ENCODE results near the gene PCDHB6.
"Not testable (repeated sequence)": the region's sequence is repeated elsewhere in the genome, so short reads cannot be mapped to it uniquely, and the experiment has no call there.

The PCDHB6 gene

DNA sequence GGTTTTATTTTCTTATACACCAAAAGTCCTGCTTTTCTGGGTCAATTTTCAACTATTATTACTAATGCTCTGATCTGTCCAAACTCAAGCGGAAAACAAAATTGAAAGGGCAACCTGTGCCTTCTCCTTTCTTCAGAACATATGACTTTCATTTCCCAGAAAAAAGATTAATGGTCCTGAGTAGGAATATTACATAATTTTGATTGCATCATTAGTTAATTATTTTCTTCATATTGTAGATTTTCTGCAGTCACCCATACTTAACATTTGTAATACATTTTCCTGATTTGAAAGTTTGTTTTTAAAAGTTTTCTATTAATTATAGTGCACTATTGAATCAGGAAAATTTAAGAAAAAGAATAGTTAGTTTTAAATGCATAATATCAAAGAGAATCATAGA lies 26.1 kb downstream of the PCDHB6 start:
- Histone ChIP-seq H3K4me3 (ENCODE audit: low read depth, low read length) (no peak overlapping the region), H3K4me1 (ENCODE audit: control insufficient read depth, insufficient read depth, low read length) (no peaks in the 10 kb centered on the region), H3K27me3 (ENCODE audit: control insufficient read depth, insufficient read depth, low read length) (no peaks in the 10 kb centered on the region), H3K36me3 (ENCODE audit: control insufficient read depth, insufficient read depth, low read length) (no peaks in the 10 kb centered on the region), H3K9ac (ENCODE audit: low read depth, low read length) (no peak overlapping the region), H3K9me3 (ENCODE audit: control insufficient read depth, insufficient read depth, low read length) (peaks cover 7% of the 10 kb centered on the region)

- H3K4me1 ChIP-seq (ENCODE audit: control insufficient read depth, insufficient read depth, low read length); H3K9ac ChIP-seq (ENCODE audit: low read depth, low read length); H3K36me3 ChIP-seq (ENCODE audit: control insufficient read depth, insufficient read depth, low read length); H3K4me3 ChIP-seq (ENCODE audit: low read depth, low read length); H3K9me3 ChIP-seq (ENCODE audit: control insufficient read depth, insufficient read depth, low read length); H3K27me3 ChIP-seq (ENCODE audit: control insufficient read depth, insufficient read depth, low read length): not testable (repeated sequence)
These were observed 27.8 kb downstream of the PCDHB6 start, which contains the start of gene PCDHB8 for GRCh38 chr5:141177577-141178191. PCDHB8 (plus strand) TSS chr5:141177790; CDS start chr5:141178035, 245 bp downstream.

GRCh38 chr5:141179371-141179770 lies 29.5 kb downstream of the PCDHB6 start:
- H3K36me3 ChIP-seq (ENCODE audit: control insufficient read depth, insufficient read depth, low read length); H3K9ac ChIP-seq (ENCODE audit: low read depth, low read length); H3K4me1 ChIP-seq (ENCODE audit: control insufficient read depth, insufficient read depth, low read length); H3K9me3 ChIP-seq (ENCODE audit: control insufficient read depth, insufficient read depth, low read length); H3K27me3 ChIP-seq (ENCODE audit: control insufficient read depth, insufficient read depth, low read length); H3K4me3 ChIP-seq (ENCODE audit: low read depth, low read length): not testable (repeated sequence)

GRCh38 chr5:141179876-141180275 lies 30.0 kb downstream of the PCDHB6 start:
- not testable (repeated sequence) for H3K9ac ChIP-seq (ENCODE audit: low read depth, low read length); H3K9me3 ChIP-seq (ENCODE audit: control insufficient read depth, insufficient read depth, low read length); H3K27me3 ChIP-seq (ENCODE audit: control insufficient read depth, insufficient read depth, low read length); H3K36me3 ChIP-seq (ENCODE audit: control insufficient read depth, insufficient read depth, low read length); H3K4me1 ChIP-seq (ENCODE audit: control insufficient read depth, insufficient read depth, low read length); H3K4me3 ChIP-seq (ENCODE audit: low read depth, low read length)

DNA sequence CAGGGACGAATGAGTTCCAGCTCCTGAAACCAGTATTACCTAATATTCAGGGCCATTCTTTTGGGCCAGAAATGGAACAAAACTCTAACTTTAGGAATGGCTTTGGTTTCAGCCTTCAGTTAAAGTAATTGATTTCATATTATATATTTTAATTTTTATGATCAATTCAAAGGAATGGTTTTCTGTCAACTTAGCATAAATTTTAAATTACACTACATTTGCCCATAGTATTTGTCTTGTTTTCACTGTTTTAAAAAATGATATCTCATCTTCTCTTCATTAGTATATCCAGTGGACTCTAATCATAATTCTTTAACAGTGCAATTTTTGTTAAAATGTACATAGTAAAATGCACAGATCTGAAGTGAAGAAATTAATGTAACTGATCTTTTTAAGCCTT lies 30.5 kb downstream of the PCDHB6 start:
- peaks cover 6% of the 10 kb centered on the region for H3K9me3 ChIP-seq (ENCODE audit: control insufficient read depth, insufficient read depth, low read length)
- H3K36me3 ChIP-seq (ENCODE audit: control insufficient read depth, insufficient read depth, low read length) = no peaks in the 10 kb centered on the region
- H3K4me3 ChIP-seq (ENCODE audit: low read depth, low read length) = no peak overlapping the region
- no peaks in the 10 kb centered on the region for H3K27me3 ChIP-seq (ENCODE audit: control insufficient read depth, insufficient read depth, low read length)
- H3K9ac ChIP-seq (ENCODE audit: low read depth, low read length) = no peak overlapping the region
- H3K4me1 ChIP-seq (ENCODE audit: control insufficient read depth, insufficient read depth, low read length) = no peaks in the 10 kb centered on the region

- Histone ChIP-seq H3K36me3 (ENCODE audit: control insufficient read depth, insufficient read depth, low read length) (no peaks in the 10 kb centered on the region), H3K4me1 (ENCODE audit: control insufficient read depth, insufficient read depth, low read length) (no peaks in the 10 kb centered on the region), H3K9ac (ENCODE audit: low read depth, low read length) (no peak within 1 kb of the TSS), H3K9me3 (ENCODE audit: control insufficient read depth, insufficient read depth, low read length) (peaks cover 3% of the 10 kb centered on the region), H3K4me3 (ENCODE audit: low read depth, low read length) (no peak within 1 kb of the TSS), H3K27me3 (ENCODE audit: control insufficient read depth, insufficient read depth, low read length) (no peaks in the 10 kb centered on the region)
These were observed 32.4 kb downstream of the PCDHB6 start, which contains the start of gene PCDHB16 for GRCh38 chr5:141182248-141182647. PCDHB16 (plus strand) TSS chr5:141182387; CDS start chr5:141182560, 173 bp downstream.

GRCh38 chr5:141184117-141184855 lies 34.4 kb downstream of the PCDHB6 start:
- H3K4me3 ChIP-seq (ENCODE audit: low read depth, low read length); H3K9ac ChIP-seq (ENCODE audit: low read depth, low read length); H3K4me1 ChIP-seq (ENCODE audit: control insufficient read depth, insufficient read depth, low read length); H3K36me3 ChIP-seq (ENCODE audit: control insufficient read depth, insufficient read depth, low read length); H3K9me3 ChIP-seq (ENCODE audit: control insufficient read depth, insufficient read depth, low read length); H3K27me3 ChIP-seq (ENCODE audit: control insufficient read depth, insufficient read depth, low read length): not testable (repeated sequence)

- Histone ChIP-seq H3K27me3 (ENCODE audit: control insufficient read depth, insufficient read depth, low read length) (no peaks in the 10 kb centered on the region), H3K4me3 (ENCODE audit: low read depth, low read length) (no peak within 1 kb of the TSS), H3K4me1 (ENCODE audit: control insufficient read depth, insufficient read depth, low read length) (no peaks in the 10 kb centered on the region), H3K36me3 (ENCODE audit: control insufficient read depth, insufficient read depth, low read length) (no peaks in the 10 kb centered on the region), H3K9me3 (ENCODE audit: control insufficient read depth, insufficient read depth, low read length) (no peaks in the 10 kb centered on the region), H3K9ac (ENCODE audit: low read depth, low read length) (no peak within 1 kb of the TSS)
These were observed 37.1 kb downstream of the PCDHB6 start, which contains the start of gene PCDHB9 for GRCh38 chr5:141186897-141187512. PCDHB9 (plus strand) TSS chr5:141187161; CDS start chr5:141187319, 158 bp downstream.

DNA sequence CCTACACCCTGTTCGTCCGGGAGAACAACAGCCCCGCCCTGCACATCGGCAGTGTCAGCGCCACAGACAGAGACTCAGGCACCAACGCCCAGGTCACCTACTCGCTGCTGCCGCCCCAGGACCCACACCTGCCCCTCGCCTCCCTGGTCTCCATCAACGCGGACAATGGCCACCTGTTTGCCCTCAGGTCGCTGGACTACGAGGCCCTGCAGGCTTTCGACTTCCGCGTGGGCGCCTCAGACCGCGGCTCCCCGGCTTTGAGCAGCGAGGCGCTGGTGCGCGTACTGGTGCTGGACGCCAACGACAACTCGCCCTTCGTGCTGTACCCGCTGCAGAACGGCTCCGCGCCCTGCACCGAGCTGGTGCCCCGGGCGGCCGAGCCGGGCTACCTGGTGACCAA lies 38.8 kb downstream of the PCDHB6 start:
- H3K9ac ChIP-seq (ENCODE audit: low read depth, low read length); H3K9me3 ChIP-seq (ENCODE audit: control insufficient read depth, insufficient read depth, low read length); H3K36me3 ChIP-seq (ENCODE audit: control insufficient read depth, insufficient read depth, low read length); H3K27me3 ChIP-seq (ENCODE audit: control insufficient read depth, insufficient read depth, low read length); H3K4me1 ChIP-seq (ENCODE audit: control insufficient read depth, insufficient read depth, low read length); H3K4me3 ChIP-seq (ENCODE audit: low read depth, low read length): not testable (repeated sequence)

GRCh38 chr5:141189131-141189530 lies 39.3 kb downstream of the PCDHB6 start:
- H3K9me3 ChIP-seq (ENCODE audit: control insufficient read depth, insufficient read depth, low read length); H3K27me3 ChIP-seq (ENCODE audit: control insufficient read depth, insufficient read depth, low read length); H3K4me1 ChIP-seq (ENCODE audit: control insufficient read depth, insufficient read depth, low read length); H3K36me3 ChIP-seq (ENCODE audit: control insufficient read depth, insufficient read depth, low read length); H3K4me3 ChIP-seq (ENCODE audit: low read depth, low read length); H3K9ac ChIP-seq (ENCODE audit: low read depth, low read length): not testable (repeated sequence)

DNA sequence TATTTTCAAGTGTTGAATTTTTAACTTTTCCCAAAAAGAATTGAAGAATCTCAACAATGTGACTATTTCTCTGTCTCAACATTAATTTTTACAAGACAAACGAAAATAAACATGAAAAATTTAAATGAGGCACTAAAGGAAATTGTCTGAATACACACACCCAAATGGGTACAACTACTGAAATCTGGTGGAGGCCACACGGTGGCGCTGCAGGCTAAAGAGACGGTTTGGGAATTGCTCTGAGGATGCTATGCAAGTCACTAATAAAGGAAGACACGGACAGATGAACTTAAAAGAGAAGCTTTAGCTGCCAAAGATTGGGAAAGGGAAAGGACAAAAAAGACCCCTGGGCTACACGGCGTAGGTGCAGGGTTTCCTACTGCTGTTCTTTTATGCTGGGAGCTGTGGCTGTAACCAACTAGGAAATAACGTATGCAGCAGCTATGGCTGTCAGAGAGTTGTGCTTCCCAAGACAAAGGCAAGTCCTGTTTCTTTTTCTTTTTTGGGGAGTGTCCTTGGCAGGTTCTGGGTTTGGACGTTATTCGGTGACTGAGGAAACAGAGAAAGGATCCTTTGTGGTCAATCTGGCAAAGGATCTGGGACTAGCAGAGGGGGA lies 42.4 kb downstream of the PCDHB6 start, which contains the start of gene PCDHB10:
Gene PCDHB10, plus strand, starts transcription at position 244 of the 616 bp plus-strand sequence. Its CDS starts 200 bp downstream, at position 444.
- H3K27me3 ChIP-seq (ENCODE audit: control insufficient read depth, insufficient read depth, low read length) = no peaks in the 10 kb centered on the region
- H3K9ac ChIP-seq (ENCODE audit: low read depth, low read length) = no peak within 1 kb of the TSS
- H3K4me1 ChIP-seq (ENCODE audit: control insufficient read depth, insufficient read depth, low read length) = no peaks in the 10 kb centered on the region
- H3K36me3 ChIP-seq (ENCODE audit: control insufficient read depth, insufficient read depth, low read length) = no peaks in the 10 kb centered on the region
- H3K9me3 ChIP-seq (ENCODE audit: control insufficient read depth, insufficient read depth, low read length) = no peaks in the 10 kb centered on the region
- peak within 1 kb of the TSS; percentile 45 for H3K4me3 ChIP-seq (ENCODE audit: low read depth, low read length)

Data from iPS-15b (cell line).